Activated CD8-positive, alpha-beta memory T cell treated with anti-CD3 and anti-CD28 coated beads for 1 hour (primary cell): ENCODE data around the gene PRKAG2.

Source experiments
- DNase-seq, 2 donors: peaks; one replicate each; pipeline ENCODE4 v3.0.0-alpha.2; 2020; ENCODE audit warnings: low read depth in 1 of 2; ENCODE audit errors: extremely low read depth in 1 of 2

Gene PRKAG2

DNA sequence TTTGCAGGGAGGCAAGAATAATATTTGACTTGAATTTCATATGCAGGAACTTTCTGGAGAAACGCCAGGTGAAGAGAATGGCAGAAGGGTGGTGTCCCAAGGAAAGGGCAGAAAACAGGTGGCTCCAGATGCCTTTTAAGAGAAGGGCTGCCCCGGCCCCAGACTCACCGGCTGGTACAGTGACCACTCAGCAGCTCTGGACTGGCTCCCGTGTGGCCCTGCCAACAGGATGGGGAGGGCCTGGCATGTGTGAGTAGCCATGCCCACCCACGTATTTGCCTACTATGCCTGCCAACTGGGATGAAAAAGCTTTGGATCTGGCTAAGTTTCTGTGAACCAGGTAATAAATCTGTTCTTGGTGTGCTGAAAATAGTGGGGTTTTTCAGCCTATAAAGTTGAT is 159.5 kb downstream of the PRKAG2 start:
- no peak for DNase-seq

- DNase-seq: no peak
Measured at GRCh38 chr7:151716323-151716722, 160.6 kb downstream of the PRKAG2 start.

GRCh38 chr7:151715666-151716315 is 161.1 kb downstream of the PRKAG2 start:
- DNase-seq: no peak

DNA sequence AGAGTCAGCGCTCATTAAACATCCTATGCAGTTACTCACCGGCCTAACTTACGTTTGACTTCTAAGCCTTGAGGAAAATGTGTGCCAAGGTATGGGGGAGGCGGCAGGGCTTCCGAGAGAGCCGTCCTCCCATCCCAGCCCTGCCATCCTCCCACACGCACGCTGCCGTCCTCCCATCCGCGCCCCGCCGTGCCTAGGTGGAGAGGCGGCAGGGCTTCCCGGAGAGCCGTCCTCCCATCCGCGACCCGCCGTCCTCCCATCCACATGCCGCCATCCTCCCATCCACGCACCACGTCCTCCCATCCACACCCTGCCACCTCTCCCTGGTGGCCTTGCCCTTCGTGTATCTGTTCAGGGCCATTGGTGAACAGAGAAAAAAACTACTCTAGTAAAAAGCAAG is 162.7 kb downstream of the PRKAG2 start:
- no peak for DNase-seq

GRCh38 chr7:151712810-151713125 is 164.1 kb downstream of the PRKAG2 start:
- DNase-seq: no peak

DNA sequence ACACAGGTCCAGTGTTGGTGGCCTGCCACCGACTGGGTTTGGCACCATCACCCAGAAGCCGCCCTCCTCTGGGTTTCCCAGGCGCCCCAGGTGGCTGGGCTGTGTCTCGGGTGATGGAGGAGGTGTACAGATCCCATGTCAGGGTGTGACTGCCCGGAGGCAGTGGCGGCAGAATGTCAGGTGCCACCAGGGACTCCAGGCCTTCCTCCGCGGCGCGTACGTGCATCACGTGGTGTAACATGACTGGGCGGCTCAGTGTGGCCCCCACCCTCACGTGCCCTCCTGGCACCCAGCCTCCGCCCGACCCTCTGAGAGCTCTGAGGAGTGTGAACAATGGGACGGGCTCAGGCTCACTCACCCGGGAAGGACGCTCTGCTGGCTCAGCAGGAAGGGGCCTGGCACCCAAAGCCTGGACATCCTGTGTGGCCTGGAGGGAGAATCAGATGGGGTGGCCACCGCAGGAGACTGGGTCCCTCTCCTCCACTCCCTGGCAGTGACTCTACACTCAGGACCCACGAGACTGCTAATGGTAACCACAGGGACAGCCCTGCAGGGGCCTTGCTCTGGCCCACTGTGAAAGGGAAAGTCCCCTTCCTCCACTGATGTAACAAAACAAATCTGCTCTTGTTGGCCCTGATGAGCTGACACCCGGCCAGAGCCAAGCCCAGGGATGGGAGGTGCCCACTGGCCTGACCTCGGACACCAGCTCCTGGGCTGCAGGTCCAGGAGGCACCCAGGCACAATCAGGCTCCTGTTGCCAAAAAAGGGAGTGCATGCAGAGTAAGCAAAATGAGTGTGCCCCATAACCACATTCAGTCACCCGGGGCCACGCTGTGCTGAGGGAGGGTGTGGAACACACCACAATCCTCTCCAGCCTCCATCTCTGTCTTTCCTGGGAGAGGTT is 164.8 kb downstream of the PRKAG2 start:
- no peak for DNase-seq

GRCh38 chr7:151711435-151711872 is 165.5 kb downstream of the PRKAG2 start:
- no peak for DNase-seq

DNA sequence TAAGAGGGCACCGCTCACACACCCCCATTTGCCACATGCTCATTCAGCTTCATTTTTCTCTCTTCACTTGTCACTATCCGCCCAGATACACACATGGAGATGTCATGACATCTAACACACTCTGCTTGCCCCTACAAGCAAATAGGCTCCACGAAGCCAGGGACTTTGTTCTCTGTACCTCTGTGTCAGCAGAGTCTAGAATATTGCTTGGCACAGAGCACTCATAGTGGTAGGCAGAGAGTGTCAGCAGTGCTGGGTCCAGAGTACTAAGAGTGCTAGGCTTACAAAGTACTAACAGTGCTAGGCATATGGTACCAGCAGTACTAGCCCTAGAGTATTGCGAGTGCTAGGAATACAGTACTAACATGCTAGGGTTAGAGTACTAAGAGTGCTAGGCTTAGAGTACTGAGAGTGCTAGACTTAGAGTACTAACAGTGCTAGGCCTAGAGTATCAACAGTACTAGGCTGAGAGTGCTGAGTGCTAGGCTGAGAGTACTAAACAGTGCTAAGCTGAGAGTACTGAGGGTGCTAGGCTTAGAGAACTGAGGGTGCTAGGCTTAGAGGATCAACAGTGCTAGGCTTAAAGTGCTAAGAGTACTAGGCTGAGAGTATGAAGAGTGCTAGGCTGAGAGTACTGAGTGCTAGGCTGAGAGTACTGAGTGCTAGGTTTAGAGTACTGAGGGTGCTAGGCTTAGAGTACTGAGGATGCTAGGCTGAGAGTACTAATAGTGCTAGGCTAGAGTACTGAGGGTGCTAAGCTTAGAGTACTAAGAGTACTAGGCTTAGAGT is 166.1 kb downstream of the PRKAG2 start:
- DNase-seq: no peak

GRCh38 chr7:151710121-151710640 is 166.7 kb downstream of the PRKAG2 start:
- DNase-seq: no peak

DNA sequence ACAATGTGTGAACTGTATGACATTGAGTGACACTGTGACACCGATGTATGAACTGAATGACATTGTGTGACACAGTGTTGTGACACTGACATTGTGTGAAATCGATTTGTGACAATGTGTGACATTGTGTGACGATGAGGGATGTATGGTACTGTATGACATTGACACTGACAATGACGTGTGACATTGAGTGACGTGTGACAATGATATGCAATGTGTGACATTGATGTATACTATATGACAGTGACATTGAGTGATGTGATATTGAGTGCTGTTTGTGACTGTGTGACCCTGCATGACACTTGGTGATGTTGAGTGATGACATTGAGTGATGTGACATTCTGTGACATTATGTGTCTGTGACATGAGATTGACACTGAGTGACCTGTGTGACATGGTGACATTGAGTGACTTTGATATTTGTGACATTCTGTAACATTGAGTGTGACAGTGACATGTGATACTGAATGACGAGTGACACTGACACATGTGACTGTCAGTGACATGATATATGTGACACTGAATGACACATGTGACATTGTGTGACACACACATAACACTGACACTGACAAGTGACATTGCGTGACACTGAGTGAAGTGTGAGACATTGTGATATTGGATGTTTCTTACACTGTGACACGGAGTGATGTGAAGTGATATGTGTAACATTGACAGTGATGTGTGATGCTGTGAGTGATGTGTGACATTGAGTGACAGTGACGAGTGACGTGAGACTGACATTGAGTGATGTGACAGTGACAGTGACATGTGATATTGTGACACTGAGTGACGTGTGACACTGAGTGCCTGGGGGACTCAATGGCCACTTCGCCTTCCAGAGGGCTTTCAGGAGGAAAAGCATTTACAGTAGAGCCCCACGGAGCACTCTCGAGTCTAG is 167.5 kb downstream of the PRKAG2 start:
- no peak for DNase-seq

GRCh38 chr7:151708610-151709009 is 168.3 kb downstream of the PRKAG2 start:
- DNase-seq: no peak

GRCh38 chr7:151707757-151708156 is 169.2 kb downstream of the PRKAG2 start:
- no peak for DNase-seq

GRCh38 chr7:151707105-151707469 is 169.8 kb downstream of the PRKAG2 start:
- DNase-seq: no peak

- no peak for DNase-seq
Measured at GRCh38 chr7:151706277-151707104, 170.4 kb downstream of the PRKAG2 start.

GRCh38 chr7:151705636-151706276 is 171.2 kb downstream of the PRKAG2 start:
- no peak for DNase-seq

GRCh38 chr7:151704960-151705635 is 171.8 kb downstream of the PRKAG2 start:
- no peak for DNase-seq

- DNase-seq: no peak
Measured at GRCh38 chr7:151704299-151704959, 172.5 kb downstream of the PRKAG2 start.

GRCh38 chr7:151702961-151703360 is 174.0 kb downstream of the PRKAG2 start:
- DNase-seq: no peak
